NB4 (cell line): ENCODE measurements around the gene PDZRN4.
"Not testable (repeated sequence)": the region's sequence is repeated elsewhere in the genome, so short reads cannot be mapped to it uniquely, and the experiment has no call there.

Experiments used
- DNase-seq: peaks from one replicate; pipeline ENCODE4 v3.0.0; 2010; ENCODE audit warnings: low read depth
- H3K4me3 ChIP-seq: one replicate; pipeline ENCODE4 v1.5.1; 2011; ENCODE audit warnings: mild to moderate bottlenecking, low read depth, low read length, moderate library complexity
- CTCF ChIP-seq: IDR thresholded peaks from one replicate; pipeline ENCODE4 v1.5.1; 2012; ENCODE audit warnings: low read depth, low read length
- MAX ChIP-seq: IDR thresholded peaks from 2 replicates; pipeline ENCODE4 v1.6.1; 2011; ENCODE audit warnings: low read depth, low read length
- MYC ChIP-seq: IDR thresholded peaks from 2 replicates; pipeline ENCODE4 v1.6.1; 2011; ENCODE audit warnings: low read depth, low read length
- POLR2A ChIP-seq: IDR thresholded peaks from 2 replicates; pipeline ENCODE4 v1.6.1; 2011; ENCODE audit warnings: mild to moderate bottlenecking; ENCODE audit not compliant: insufficient read length; ENCODE audit errors: extremely low read depth

The PDZRN4 gene

GRCh38 chr12:41189395-41190251, 1.5 kb downstream of the PDZRN4 start:
- no peak for TF ChIP-seq CTCF
- no peak for TF ChIP-seq MYC
- DNase-seq, result no peak
- no peak overlapping the region for H3K4me3 ChIP-seq

GRCh38 chr12:41190338-41190737, 2.2 kb downstream of the PDZRN4 start:
- no peak overlapping the region for H3K4me3 ChIP-seq
- TF ChIP-seq MYC, result no peak
- peak; percentile 43 for TF ChIP-seq CTCF
- no peak for TF ChIP-seq POLR2A
- TF ChIP-seq MAX, result no peak

GRCh38 chr12:41191549-41191948, 3.4 kb downstream of the PDZRN4 start:
- not testable (repeated sequence) for DNase-seq, H3K4me3 ChIP-seq

More at GRCh38 chr12:41190338-41190737, 2.2 kb downstream of the PDZRN4 start:
- peak; percentile 14 for DNase-seq

GRCh38 chr12:41193311-41193710, 5.2 kb downstream of the PDZRN4 start:
- no peak for TF ChIP-seq CTCF
- TF ChIP-seq MAX, result no peak
- no peak for TF ChIP-seq POLR2A
- no peak for TF ChIP-seq MYC
- H3K4me3 ChIP-seq, result no peak overlapping the region
- DNase-seq, result no peak

GRCh38 chr12:41202051-41202450, 13.9 kb downstream of the PDZRN4 start:
- no peak for DNase-seq
- TF ChIP-seq MYC (no peak), MAX (no peak), POLR2A (no peak), CTCF (no peak)
- no peak overlapping the region for H3K4me3 ChIP-seq

- no peak overlapping the region for H3K4me3 ChIP-seq
These were observed 17.1 kb downstream of the PDZRN4 start for GRCh38 chr12:41205070-41205709.

More at GRCh38 chr12:41205070-41205709, 17.1 kb downstream of the PDZRN4 start:
- DNase-seq, result no peak
- TF ChIP-seq MAX (no peak), MYC (no peak), CTCF (no peak), POLR2A (no peak)
